ENCODE data around the gene EFNA2.

Gene EFNA2

GRCh38 chr19:1260749-1261537, 24.7 kb upstream of the EFNA2 start:
- peak; percentile 92 to 96 (median 93) for DNase-seq (ENCODE audit: low read depth in 3 of 3)

- no peak for DNase-seq (ENCODE audit: low read depth in 3 of 3)
These were observed 24.2 kb upstream of the EFNA2 start for GRCh38 chr19:1261538-1261797.

- no peak for DNase-seq (ENCODE audit: low read depth in 3 of 3)
These were observed 23.7 kb upstream of the EFNA2 start for GRCh38 chr19:1261798-1262622.

GRCh38 chr19:1262623-1263123, 23.0 kb upstream of the EFNA2 start:
- no peak for DNase-seq (ENCODE audit: low read depth in 3 of 3)

- no peak for DNase-seq (ENCODE audit: low read depth in 3 of 3)
These were observed 22.5 kb upstream of the EFNA2 start for GRCh38 chr19:1263188-1263587.

GRCh38 chr19:1264801-1265614, 20.7 kb upstream of the EFNA2 start:
- DNase-seq (ENCODE audit: low read depth in 3 of 3), result no peak

GRCh38 chr19:1265615-1266128, 20.0 kb upstream of the EFNA2 start:
- DNase-seq (ENCODE audit: low read depth in 3 of 3), result no peak

GRCh38 chr19:1266129-1266915, 19.4 kb upstream of the EFNA2 start:
- peak in 2 of 3 experiments; percentile 66 to 85 for DNase-seq (ENCODE audit: low read depth in 3 of 3)

GRCh38 chr19:1266916-1267476, 18.7 kb upstream of the EFNA2 start:
- peak in 1 of 3 experiments; percentile 69 for DNase-seq (ENCODE audit: low read depth in 3 of 3)

GRCh38 chr19:1267477-1268225, 18.0 kb upstream of the EFNA2 start:
- no peak for DNase-seq (ENCODE audit: low read depth in 3 of 3)

- DNase-seq (ENCODE audit: low read depth in 3 of 3), result no peak
These were observed 17.2 kb upstream of the EFNA2 start for GRCh38 chr19:1268226-1269064.

- peak; percentile 99 to 100 (median 99) for DNase-seq (ENCODE audit: low read depth in 3 of 3)
These were observed 16.6 kb upstream of the EFNA2 start, which contains the start of gene CIRBP for GRCh38 chr19:1269065-1269477. Gene CIRBP (plus strand): TSS chr19:1269332. CDS start chr19:1270934, 1,602 bp downstream.

- peak in 2 of 3 experiments; percentile 75 to 84 for DNase-seq (ENCODE audit: low read depth in 3 of 3)
These were observed 16.0 kb upstream of the EFNA2 start for GRCh38 chr19:1269478-1270212.

GRCh38 chr19:1270213-1270853, 15.3 kb upstream of the EFNA2 start:
- DNase-seq (ENCODE audit: low read depth in 3 of 3), result no peak

- DNase-seq (ENCODE audit: low read depth in 3 of 3), result no peak
These were observed 14.7 kb upstream of the EFNA2 start for GRCh38 chr19:1270854-1271527.

- DNase-seq (ENCODE audit: low read depth in 3 of 3), result no peak
These were observed 13.9 kb upstream of the EFNA2 start for GRCh38 chr19:1271528-1272422.
